CD14-positive monocyte (primary cell): ENCODE results near the gene BFSP1. TPM values are rescaled to one million over a fixed set of nuclear protein-coding genes. Genes with fewer than 3 reads are reported as not detected.
A peak's percentile ranks its signal among the peaks of the same experiment; 100 is the strongest.

ENCODE experiments used
- DNase-seq, 3 donors: peaks; one replicate each; pipeline ENCODE4 v3.0.0-alpha.2; 2011 to 2022
- H2AFZ ChIP-seq: 2 replicates; pipeline ENCODE4 v1.6.0; 2012; ENCODE audit warnings: mild to moderate bottlenecking, low read depth, low read length, inconsistent platforms; ENCODE audit not compliant: insufficient read depth, poor library complexity, severe bottlenecking
- H3K27ac ChIP-seq, 2 donors: 1 replicate in 1 of 2; 2 replicates in 1 of 2; pipeline ENCODE4 v1.5.1; 2012 to 2013; ENCODE audit warnings: low read length in 2 of 2, control low read depth in 1 of 2, inconsistent platforms in 1 of 2, low read depth in 1 of 2, mild to moderate bottlenecking in 1 of 2
- H3K27me3 ChIP-seq, 2 donors: one replicate each; pipeline versions ENCODE4 v1.6.0 to v1.6.1; 2011 to 2013; ENCODE audit warnings: low read length in 2 of 2; ENCODE audit not compliant: control insufficient read depth in 2 of 2, insufficient read depth in 2 of 2
- H3K36me3 ChIP-seq, 2 donors: replicated peaks in 1 of 2; 1 replicate in 1 of 2; 2 replicates in 1 of 2; pipeline versions ENCODE4 v1.5.1 to v1.6.1; 2012 to 2013; ENCODE audit warnings: low read length in 2 of 2, control low read depth in 1 of 2, inconsistent platforms in 1 of 2, mild to moderate bottlenecking in 1 of 2; ENCODE audit not compliant: insufficient read depth in 2 of 2, control insufficient read depth in 1 of 2
- H3K4me1 ChIP-seq, 2 donors: 1 replicate in 1 of 2; 2 replicates in 1 of 2; pipeline versions ENCODE4 v1.5.1 to v1.6.1; 2012 to 2013; ENCODE audit warnings: low read length in 2 of 2, control low read depth in 1 of 2, inconsistent platforms in 1 of 2, mild to moderate bottlenecking in 1 of 2, moderate library complexity in 1 of 2; ENCODE audit not compliant: insufficient read depth in 2 of 2, control insufficient read depth in 1 of 2
- H3K4me2 ChIP-seq: replicated peaks from 2 replicates; pipeline ENCODE3; 2012; ENCODE audit warnings: low read length, moderate library complexity, mild to moderate bottlenecking; ENCODE audit not compliant: poor library complexity, severe bottlenecking; ENCODE audit errors: extremely low read depth
- H3K4me3 ChIP-seq, 3 experiments: fragments of 200-600 bp in 1 of 3; sonication (generic) in 1 of 3; replicated peaks in 1 of 3; 1 replicate in 2 of 3; 2 replicates in 1 of 3; pipeline ENCODE4 v1.5.1; 2011 to 2013; ENCODE audit warnings: low read length in 3 of 3, mild to moderate bottlenecking in 3 of 3, control low read depth in 2 of 3, low read depth in 2 of 3, inconsistent platforms in 1 of 3, moderate library complexity in 1 of 3
- H3K79me2 ChIP-seq: 2 replicates; pipeline ENCODE4 v1.6.0; 2012; ENCODE audit warnings: mild to moderate bottlenecking, control low read depth, inconsistent platforms, low read length, moderate library complexity; ENCODE audit not compliant: insufficient read depth
- H3K9ac ChIP-seq: 2 replicates; pipeline ENCODE4 v1.6.0; 2017; ENCODE audit warnings: low read length, mild to moderate bottlenecking; ENCODE audit not compliant: insufficient read depth, poor library complexity, severe bottlenecking
- H3K9me3 ChIP-seq, 2 donors: replicated peaks in 1 of 2; 1 replicate in 1 of 2; 2 replicates in 1 of 2; pipeline versions ENCODE4 v1.5.1 to v1.6.1; 2012 to 2013; ENCODE audit warnings: low read length in 2 of 2, control low read depth in 1 of 2; ENCODE audit not compliant: control insufficient read depth in 1 of 2, insufficient read depth in 1 of 2
- H4K20me1 ChIP-seq: 2 replicates; pipeline ENCODE4 v1.6.0; 2012; ENCODE audit warnings: mild to moderate bottlenecking, low read length, control low read depth, moderate library complexity; ENCODE audit not compliant: insufficient read depth
- H3K27ac Mint-ChIP-seq, 7 donors: one replicate each; pipeline ENCODE4 v1.8.0; 2020; ENCODE audit warnings: mild to moderate bottlenecking in 7 of 7, mixed read lengths in 7 of 7, moderate library complexity in 6 of 7, inconsistent platforms in 2 of 7
- H3K27me3 Mint-ChIP-seq, 3 donors: one replicate each; pipeline ENCODE4 v1.8.0; 2021 to 2022; ENCODE audit warnings: low read depth in 3 of 3, mild to moderate bottlenecking in 3 of 3, mixed read lengths in 3 of 3, moderate library complexity in 3 of 3, inconsistent platforms in 1 of 3
- H3K36me3 Mint-ChIP-seq, 2 donors: one replicate each; pipeline ENCODE4 v1.8.0; 2020; ENCODE audit warnings: mixed read lengths in 2 of 2, inconsistent platforms in 1 of 2, mild to moderate bottlenecking in 1 of 2
- H3K4me1 Mint-ChIP-seq: one replicate; pipeline ENCODE4 v1.8.0; 2020; ENCODE audit warnings: mild to moderate bottlenecking, mixed read lengths
- H3K4me3 Mint-ChIP-seq, 2 donors: one replicate each; pipeline ENCODE4 v1.8.0; 2020; ENCODE audit warnings: mild to moderate bottlenecking in 2 of 2, mixed read lengths in 2 of 2, moderate library complexity in 1 of 2
- H3K9me3 Mint-ChIP-seq, 7 donors: one replicate each; pipeline ENCODE4 v1.8.0; 2020 to 2022; ENCODE audit warnings: mixed read lengths in 7 of 7, mild to moderate bottlenecking in 6 of 7, moderate library complexity in 6 of 7, inconsistent platforms in 2 of 7
- WGBS: methylation state at CpG from one replicate; pipeline ENCODE4 v1.1.5; 2013; ENCODE audit warnings: missing lambda C conversion rate; ENCODE audit not compliant: insufficient coverage; 5-methylcytosine and 5-hydroxymethylcytosine counted together
- intact Hi-C, 2 donors: fragments of 100-400 bp; cut with micrococcal nuclease; formaldehyde crosslinking; loops; one replicate each; pipeline versions ENCODE4 v1.15.0 to v1.15.1; 2023
- polyA minus RNA-seq: library from RNA; depleted of rRNA, polyadenylated mRNA; stranded (reverse); fragments of >200 nt; gene quantifications from 2 replicates; pipeline ENCODE4 v1.2.3, GENCODE V29; 2012
- polyA plus RNA-seq, 3 donors: library from polyadenylated mRNA; depleted of rRNA in 1 of 3; unstranded in 2 of 3; stranded (reverse) in 1 of 3; fragments of 300-500 nt in 2 of 3; fragments of >200 nt in 1 of 3; fragmentation: Illumina TruSeq in 2 of 3; gene quantifications; 1 replicate in 2 of 3; 2 replicates in 1 of 3; pipeline ENCODE4 v1.2.3, GENCODE V29; 2012 to 2021
- total RNA-seq, 12 experiments: library from RNA in 1 of 12; stranded (reverse) in 1 of 12; fragments of 120-200 nt in 1 of 12; gene quantifications; one replicate each; pipeline ENCODE4 v1.2.4 and lab custom pipeline; 2013 to 2026; ENCODE audit warnings: mixed read lengths in 6 of 12, inconsistent platforms in 1 of 12
- TF ChIP-seq, protein P1 (sequence below): fragments of 200-600 bp; IDR thresholded peaks from one replicate; pipeline ENCODE4 v1.8.0; 2022; ENCODE audit warnings: antibody characterized with exemption, mild to moderate bottlenecking

Gene BFSP1
- total RNA-seq (2013): not detected
- polyA plus RNA-seq (not detected), polyA minus RNA-seq (not detected in 2 replicates), total RNA-seq (lab: John Stamatoyannopoulos, UW) (0 to 1.8 (median 0.14) reads per million in 11 experiments)

DNA sequence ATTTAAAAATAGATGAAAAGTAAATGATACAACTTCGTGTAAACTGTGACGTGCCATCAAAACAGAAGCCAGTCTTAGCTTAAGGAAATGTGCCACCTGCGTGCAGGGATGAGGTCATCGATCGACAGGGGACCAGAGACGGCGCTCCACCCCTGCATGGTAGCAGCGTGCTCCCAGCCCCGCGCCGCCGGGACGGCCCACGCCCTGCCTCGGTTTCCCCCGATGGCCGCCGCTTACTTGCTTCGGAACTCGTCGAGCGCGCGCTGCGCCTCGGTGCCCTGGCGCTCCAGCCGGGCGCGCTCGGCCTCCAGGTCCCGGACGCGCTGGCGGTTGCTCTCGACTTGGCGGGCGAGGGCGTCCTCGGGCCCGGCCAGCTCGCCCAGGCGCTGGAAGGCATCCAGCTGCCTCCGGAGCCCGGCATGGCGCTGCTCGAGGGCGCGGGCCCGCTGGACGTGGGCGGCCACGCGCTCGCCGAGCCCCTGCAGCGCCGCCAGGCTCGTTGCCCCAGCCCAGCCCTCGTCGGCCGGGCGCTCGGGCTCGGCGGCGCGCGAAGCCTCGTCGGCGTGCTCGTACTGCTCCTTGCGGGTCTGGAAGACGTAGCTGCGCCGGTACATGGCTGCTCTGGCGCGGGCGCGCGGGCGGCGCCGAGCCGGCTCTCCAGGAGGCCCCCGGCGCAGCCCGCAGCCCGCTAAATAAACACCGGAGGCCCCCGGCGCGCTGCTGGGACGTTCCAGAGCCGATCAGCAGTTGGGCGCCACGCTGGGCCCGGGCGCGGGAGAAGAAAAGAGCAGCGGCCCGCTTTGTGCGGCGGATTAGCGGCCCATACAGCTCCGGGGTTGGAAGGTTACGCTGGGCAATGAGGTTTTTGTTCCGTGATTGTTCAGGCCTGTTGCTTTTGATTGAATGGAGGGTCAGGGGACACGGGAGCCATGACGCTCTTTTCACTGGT lies at the start of gene BFSP1:
TSS of gene BFSP1 (minus strand) at position 664 of the 949 bp plus-strand sequence. CDS start at position 614, 50 bp downstream.
- Histone ChIP-seq H3K9ac (no peak within 1 kb of the TSS), H3K79me2 (no peaks in the 10 kb centered on the region), H3K36me3 (no peaks in the 10 kb centered on the region), H4K20me1 (no peaks in the 10 kb centered on the region), H3K4me2 (peak within 1 kb of the TSS; percentile 69), H3K4me3 (peak within 1 kb of the TSS in 2 of 3 experiments; percentile 20 to 66), H3K9me3 (peaks cover 0 to 7% of the 10 kb centered on the region in 2 donors), H2AFZ (peak within 1 kb of the TSS; percentile 78), H3K27ac (no peak within 1 kb of the TSS), H3K27me3 (peaks cover 10 to 20% of the 10 kb centered on the region in 2 donors), H3K4me1 (peaks cover 10 to 12% of the 10 kb centered on the region in 2 donors)
- H3K27ac Mint-ChIP-seq: no peak within 1 kb of the TSS
- under 1% methylated on average over 111 of the region's 111 CpGs for WGBS
- peaks cover 13% of the 10 kb centered on the region for H3K4me1 Mint-ChIP-seq
- TF ChIP-seq, protein P1, sequence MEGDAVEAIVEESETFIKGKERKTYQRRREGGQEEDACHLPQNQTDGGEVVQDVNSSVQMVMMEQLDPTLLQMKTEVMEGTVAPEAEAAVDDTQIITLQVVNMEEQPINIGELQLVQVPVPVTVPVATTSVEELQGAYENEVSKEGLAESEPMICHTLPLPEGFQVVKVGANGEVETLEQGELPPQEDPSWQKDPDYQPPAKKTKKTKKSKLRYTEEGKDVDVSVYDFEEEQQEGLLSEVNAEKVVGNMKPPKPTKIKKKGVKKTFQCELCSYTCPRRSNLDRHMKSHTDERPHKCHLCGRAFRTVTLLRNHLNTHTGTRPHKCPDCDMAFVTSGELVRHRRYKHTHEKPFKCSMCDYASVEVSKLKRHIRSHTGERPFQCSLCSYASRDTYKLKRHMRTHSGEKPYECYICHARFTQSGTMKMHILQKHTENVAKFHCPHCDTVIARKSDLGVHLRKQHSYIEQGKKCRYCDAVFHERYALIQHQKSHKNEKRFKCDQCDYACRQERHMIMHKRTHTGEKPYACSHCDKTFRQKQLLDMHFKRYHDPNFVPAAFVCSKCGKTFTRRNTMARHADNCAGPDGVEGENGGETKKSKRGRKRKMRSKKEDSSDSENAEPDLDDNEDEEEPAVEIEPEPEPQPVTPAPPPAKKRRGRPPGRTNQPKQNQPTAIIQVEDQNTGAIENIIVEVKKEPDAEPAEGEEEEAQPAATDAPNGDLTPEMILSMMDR: no peak
- H3K27me3 Mint-ChIP-seq: peaks cover 19 to 22% (median 19%) of the 10 kb centered on the region in 3 donors
- intact Hi-C loops: loop anchor here in 1 of 2 donors (10.0 kb wide), 1 partner anchor 364 kb away; no protein-coding TSS in a partner anchor
- no peak for DNase-seq
- peak within 1 kb of the TSS; percentile 77 to 89 for H3K4me3 Mint-ChIP-seq
- H3K36me3 Mint-ChIP-seq: no peaks in the 10 kb centered on the region
- H3K9me3 Mint-ChIP-seq: peaks cover 0 to 5% (median 0%) of the 10 kb centered on the region in 7 donors

DNA sequence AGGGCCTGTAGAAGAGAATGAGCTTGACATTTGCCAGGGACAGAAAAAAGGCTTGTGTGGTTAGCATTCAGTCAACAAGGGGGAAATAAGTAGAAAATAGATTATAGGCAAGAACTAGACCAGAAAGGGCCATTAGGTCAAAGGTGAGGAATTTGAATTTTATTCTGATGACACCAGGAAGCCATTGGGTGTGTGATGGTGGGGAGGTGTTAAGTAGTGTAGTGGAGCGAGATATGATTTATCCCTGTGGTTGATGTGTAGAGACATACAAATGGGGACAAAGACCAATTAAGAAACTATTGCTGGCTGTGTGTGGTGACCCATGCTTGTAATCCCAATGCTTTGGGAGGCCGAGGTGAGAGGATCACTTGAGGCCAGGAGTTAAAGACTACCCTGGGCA lies 49.7 kb upstream of the BFSP1 start:
- Mint-ChIP-seq H3K4me1 (peaks cover 6% of the 10 kb centered on the region), H3K36me3 (peaks cover 0 to 2% of the 10 kb centered on the region in 2 donors), H3K4me3 (no peak overlapping the region), H3K27me3 (no peaks in the 10 kb centered on the region), H3K9me3 (no peaks in the 10 kb centered on the region), H3K27ac (no peak overlapping the region)
- no peak overlapping the region for H3K4me2 ChIP-seq
- intact Hi-C loops: no loop called here
- H3K27ac ChIP-seq: no peak overlapping the region
- TF ChIP-seq, protein P1: no peak
- H2AFZ ChIP-seq: no peak overlapping the region
- DNase-seq: no peak
- no peaks in the 10 kb centered on the region for H3K4me1 ChIP-seq
- no peak overlapping the region for H3K9ac ChIP-seq
- H3K4me3 ChIP-seq: no peak overlapping the region
- no peaks in the 10 kb centered on the region for H3K9me3 ChIP-seq
- H4K20me1 ChIP-seq: no peaks in the 10 kb centered on the region
- WGBS: 100% methylated on average over 1 of the region's 2 CpGs
- H3K79me2 ChIP-seq: no peaks in the 10 kb centered on the region
- H3K27me3 ChIP-seq: no peaks in the 10 kb centered on the region
- H3K36me3 ChIP-seq: no peaks in the 10 kb centered on the region
